HepG2 (cell line): ENCODE measurements around the gene GJA3. TPM values are rescaled to one million over a fixed set of nuclear protein-coding genes. Genes with fewer than 3 reads are reported as not detected.
A peak's percentile ranks its signal among the peaks of the same experiment; 100 is the strongest.

Experiments
- ATAC-seq: fragments of 200-7000 bp; cut with Tn5 transposase; 3 replicates; pipeline ENCODE4 v1.9.1; 2020; ENCODE audit warnings: mild to moderate bottlenecking, moderate library complexity
- BruUV-seq: library from RNA; stranded (reverse); fragments of 400-500 nt; replicated peaks from 2 replicates; lab custom pipeline; 2021; lab: Mats Ljungman, UMichigan
- CTCF ChIA-PET: fragments of 300-600 bp; formaldehyde crosslinking; extraction: SDS; loops from one replicate; lab custom pipeline; 2021; ENCODE audit warnings: low total read pairs, inconsistent platforms, low intra/inter-chr PET ratio; lab: Yijun Ruan, JAX
- POLR2A ChIA-PET: fragments of 350-600 bp; sonication (Branson Sonifier 250); formaldehyde crosslinking; loops from one replicate; lab custom pipeline; 2020; ENCODE audit warnings: antibody characterized with exemption, inconsistent platforms; lab: Yijun Ruan, JAX
- DNase-seq: peaks from one replicate; pipeline ENCODE4 v3.0.0-alpha.2; 2015; ENCODE audit warnings: low spot score
- FAIRE-seq: peaks from 3 replicates; lab custom pipeline; 2011; peaks lifted over from hg19 to GRCh38; lab: Jason Lieb, UNC
- H2AFZ ChIP-seq: one replicate; pipeline ENCODE4 v1.6.1; 2011; ENCODE audit warnings: low read length, inconsistent platforms
- H3K27ac ChIP-seq: fragments of 300-600 bp; 3 replicates; pipeline ENCODE4 v1.8.0; 2011; ENCODE audit warnings: mixed run types, mild to moderate bottlenecking, mixed read lengths, low read length, inconsistent platforms; ENCODE audit not compliant: insufficient read depth; ENCODE audit errors: extremely low read length
- H3K27me3 ChIP-seq, 2 experiments: fragments of 200-600 bp in 1 of 2; 2 replicates in 1 of 2; 3 replicates in 1 of 2; pipeline versions ENCODE4 v1.6.0 to v1.8.0; 2011; ENCODE audit warnings: low read length in 2 of 2, mild to moderate bottlenecking in 2 of 2, moderate library complexity in 2 of 2, inconsistent platforms in 1 of 2; ENCODE audit not compliant: insufficient read depth in 2 of 2, control insufficient read depth in 1 of 2
- H3K36me3 ChIP-seq, 2 experiments: fragments of 200-600 bp in 1 of 2; replicated peaks in 1 of 2; 2 replicates in 1 of 2; 3 replicates in 1 of 2; pipeline versions ENCODE4 v1.5.1 to v1.8.0; 2011; ENCODE audit warnings: low read length in 2 of 2, inconsistent platforms in 1 of 2; ENCODE audit not compliant: insufficient read depth in 2 of 2, control insufficient read depth in 1 of 2
- H3K4me1 ChIP-seq: 2 replicates; pipeline ENCODE4 v1.5.1; 2012; ENCODE audit warnings: low read length, inconsistent platforms; ENCODE audit not compliant: insufficient read depth
- H3K4me2 ChIP-seq: 2 replicates; pipeline ENCODE4 v1.6.0; 2011; ENCODE audit warnings: low read depth, low read length, inconsistent platforms
- H3K4me3 ChIP-seq, 3 experiments: fragments of 200-600 bp in 1 of 3; sonication (generic), shearing (Covaris generic) in 1 of 3; replicated peaks in 1 of 3; 2 replicates each; pipeline ENCODE4 v1.5.1; 2011 to 2016; ENCODE audit warnings: low read length in 3 of 3, inconsistent platforms in 2 of 3, low read depth in 2 of 3, mild to moderate bottlenecking in 2 of 3, control low read depth in 1 of 3, mixed read lengths in 1 of 3; ENCODE audit not compliant: insufficient read depth in 1 of 3
- H3K79me2 ChIP-seq: one replicate; pipeline ENCODE4 v1.6.1; 2011; ENCODE audit warnings: low read length, inconsistent platforms; ENCODE audit not compliant: insufficient read depth
- H3K9ac ChIP-seq: 2 replicates; pipeline ENCODE4 v1.6.0; 2011; ENCODE audit warnings: mild to moderate bottlenecking, low read depth, low read length, inconsistent platforms; ENCODE audit not compliant: insufficient read depth
- H3K9me3 ChIP-seq: 2 replicates; pipeline ENCODE4 v1.5.1; 2012; ENCODE audit warnings: mild to moderate bottlenecking, low read length
- H4K20me1 ChIP-seq: 2 replicates; pipeline ENCODE4 v1.6.0; 2011; ENCODE audit warnings: inconsistent platforms, mild to moderate bottlenecking, low read length, moderate library complexity; ENCODE audit not compliant: insufficient read depth
- ARNT2 ChIP-seq: sonication (generic); formaldehyde crosslinking; IDR thresholded peaks from 2 replicates; pipeline ENCODE4 v1.8.0; 2022; ENCODE audit warnings: mild to moderate bottlenecking, low read depth, missing genetic modification reagents, moderate library complexity
- HOXA5 ChIP-seq: sonication (generic); formaldehyde crosslinking; IDR thresholded peaks from 2 replicates; pipeline ENCODE4 v1.4.0; 2020; ENCODE audit warnings: missing genetic modification reagents
- MAFK ChIP-seq, 2 experiments: IDR thresholded peaks in 1 of 2; conservative IDR thresholded peaks in 1 of 2; 2 replicates each; pipeline ENCODE4 v1.6.1; 2011; ENCODE audit warnings: improper control_type of control experiment in 2 of 2, low read length in 2 of 2
- MLLT10 ChIP-seq: sonication (generic); formaldehyde crosslinking; IDR thresholded peaks from 2 replicates; pipeline ENCODE4 v1.4.0; 2020; ENCODE audit warnings: missing genetic modification reagents
- MYNN ChIP-seq: sonication (generic); formaldehyde crosslinking; IDR thresholded peaks from 2 replicates; pipeline ENCODE4 v1.4.0; 2020; ENCODE audit warnings: mild to moderate bottlenecking, low read depth, missing genetic modification reagents
- RAD51 ChIP-seq: fragments of 450-650 bp; IDR thresholded peaks from 2 replicates; pipeline ENCODE4 v1.6.1; 2016; ENCODE audit warnings: borderline replicate concordance
- SP1 ChIP-seq, 2 experiments: fragments of 450-650 bp in 1 of 2; sonication (generic) in 1 of 2; formaldehyde crosslinking in 1 of 2; IDR thresholded peaks; 2 replicates each; pipeline versions ENCODE4 v1.4.0 to v1.6.1; 2016 to 2020; ENCODE audit warnings: missing genetic modification reagents in 1 of 2
- USF2 ChIP-seq, 2 experiments: sonication (generic) in 1 of 2; formaldehyde crosslinking in 1 of 2; IDR thresholded peaks; 2 replicates each; pipeline versions ENCODE4 v1.5.1 to v1.6.1; 2011 to 2020; ENCODE audit warnings: borderline replicate concordance in 1 of 2, low read depth in 1 of 2, low read length in 1 of 2, mild to moderate bottlenecking in 1 of 2, missing genetic modification reagents in 1 of 2, moderate library complexity in 1 of 2
- WGBS: methylation state at CpG from one replicate; pipeline ENCODE4 v1.1.6; 2017; ENCODE audit warnings: low lambda C conversion rate; 5-methylcytosine and 5-hydroxymethylcytosine counted together
- in situ Hi-C: cut with HindIII; loops from 2 replicates; pipeline ENCODE4 v1.10.0; 2017; ENCODE audit warnings: low pct_unique_long_range_greater_than_20kb; ENCODE audit not compliant: extremely low pct_ligation_motif_present
- intact Hi-C: fragments of 100-400 bp; cut with micrococcal nuclease; formaldehyde crosslinking; loops from one replicate; pipeline ENCODE4 v1.10.0; 2022; ENCODE audit not compliant: unreplicated experiment
- polyA plus RNA-seq, 8 experiments: library from polyadenylated mRNA; depleted of rRNA in 3 of 8; stranded (reverse) in 7 of 8; unstranded in 1 of 8; fragments of >200 nt; fragmentation: Illumina TruSeq in 4 of 8; extraction: Trizol in 4 of 8; gene quantifications; 2 replicates each; pipeline versions ENCODE4 v1.2.1 to v1.2.3, GENCODE V29; 2011 to 2016; ENCODE audit warnings: low read depth in 4 of 8, missing spikeins in 1 of 8, mixed read lengths in 1 of 8; ENCODE audit not compliant: insufficient read depth in 1 of 8
- total RNA-seq, 5 experiments: library from RNA; depleted of rRNA; stranded (reverse); fragments of >200 nt; fragmentation: Illumina TruSeq; extraction: Trizol; gene quantifications; 2 replicates each; pipeline ENCODE4 v1.2.3, GENCODE V29; 2016; ENCODE audit warnings: low read depth in 1 of 5
- TF ChIP-seq, protein P1 (sequence below): sonication (generic); formaldehyde crosslinking; IDR thresholded peaks from 2 replicates; pipeline ENCODE4 v1.5.0; 2020; ENCODE audit warnings: mild to moderate bottlenecking, missing genetic modification reagents, borderline replicate concordance

GJA3 gene
- total and polyA plus RNA-seq, 2 of the 13 experiments (the other 11 are each of a cell fraction or from before 2014, with no cell fraction given) = 0.04 TPM

DNA sequence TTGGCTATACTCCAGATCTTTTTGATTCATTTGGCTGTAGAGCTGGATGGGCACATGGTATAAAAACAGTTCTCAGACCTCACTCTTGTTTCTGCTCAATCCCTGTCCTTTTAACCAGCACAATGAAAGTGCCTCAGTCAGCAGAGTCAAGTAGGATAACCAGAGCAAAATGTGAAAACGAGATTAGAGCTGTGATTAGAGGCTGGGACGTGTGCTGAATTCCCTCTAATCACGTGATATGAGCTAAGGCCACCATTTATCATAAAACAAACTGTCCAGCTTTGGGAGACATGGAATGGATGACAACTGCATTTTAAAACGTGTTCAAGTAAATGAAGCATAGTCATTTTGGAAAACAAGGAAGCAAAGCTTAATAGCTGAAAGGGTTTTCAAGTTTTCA, 54.1 kb downstream of the GJA3 start:
- TF ChIP-seq ARNT2 (CRISPR knock-in tag) (no peak), RAD51 (peak; percentile 80), USF2 (IDR thresholded peaks at IDR 0.05; ENCODE audit: low read depth, low read length) (peak; percentile 30; the same call in 1 of the 2 replicates), USF2 (CRISPR knock-in tag; IDR thresholded peaks at IDR 0.05; ENCODE audit: borderline replicate concordance) (no peak), MAFK (conservative IDR thresholded peaks at IDR 0.05 in 1 of 2, IDR thresholded peaks at IDR 0.05 in 1 of 2; ENCODE audit: low read length in 2 of 2) (peak; percentile 20 to 26; a peak in 2 of 4 replicates)
- Histone ChIP-seq H3K4me2 (no peak overlapping the region), H2AFZ (no peak overlapping the region), H3K9me3 (no peaks in the 10 kb centered on the region), H3K9ac (no peak overlapping the region), H3K36me3 (no peaks in the 10 kb centered on the region), H3K27me3 (peaks cover 0 to 3% of the 10 kb centered on the region in 2 experiments; a peak in 1 of 5 replicates), H3K4me1 (peaks cover 24% of the 10 kb centered on the region), H3K4me3 (no peak overlapping the region), H4K20me1 (no peaks in the 10 kb centered on the region), H3K27ac (no peak overlapping the region), H3K79me2 (no peaks in the 10 kb centered on the region)
- no peak for FAIRE-seq
- ChIA-PET POLR2A (no interaction called here), CTCF (no interaction called here)
- ATAC-seq = no peak
- no peak for DNase-seq
- WGBS = 3% methylated on average over 4 of the region's 4 CpGs
- in situ Hi-C loops = no loop called here
- no TSS peak for BruUV-seq
- intact Hi-C loops = no loop called here

GRCh38 chr13:20105161-20105689, 55.6 kb downstream of the GJA3 start:
- FAIRE-seq = no peak
- POLR2A ChIA-PET = no interaction called here
- TF ChIP-seq HOXA5 (CRISPR knock-in tag) (no peak), MLLT10 (CRISPR knock-in tag) (no peak), MYNN (CRISPR knock-in tag) (no peak), SP1 (IDR thresholded peaks at IDR 0.05) (no peak), SP1 (CRISPR knock-in tag; IDR thresholded peaks at IDR 0.05) (no peak)
- TF ChIP-seq, protein P1, sequence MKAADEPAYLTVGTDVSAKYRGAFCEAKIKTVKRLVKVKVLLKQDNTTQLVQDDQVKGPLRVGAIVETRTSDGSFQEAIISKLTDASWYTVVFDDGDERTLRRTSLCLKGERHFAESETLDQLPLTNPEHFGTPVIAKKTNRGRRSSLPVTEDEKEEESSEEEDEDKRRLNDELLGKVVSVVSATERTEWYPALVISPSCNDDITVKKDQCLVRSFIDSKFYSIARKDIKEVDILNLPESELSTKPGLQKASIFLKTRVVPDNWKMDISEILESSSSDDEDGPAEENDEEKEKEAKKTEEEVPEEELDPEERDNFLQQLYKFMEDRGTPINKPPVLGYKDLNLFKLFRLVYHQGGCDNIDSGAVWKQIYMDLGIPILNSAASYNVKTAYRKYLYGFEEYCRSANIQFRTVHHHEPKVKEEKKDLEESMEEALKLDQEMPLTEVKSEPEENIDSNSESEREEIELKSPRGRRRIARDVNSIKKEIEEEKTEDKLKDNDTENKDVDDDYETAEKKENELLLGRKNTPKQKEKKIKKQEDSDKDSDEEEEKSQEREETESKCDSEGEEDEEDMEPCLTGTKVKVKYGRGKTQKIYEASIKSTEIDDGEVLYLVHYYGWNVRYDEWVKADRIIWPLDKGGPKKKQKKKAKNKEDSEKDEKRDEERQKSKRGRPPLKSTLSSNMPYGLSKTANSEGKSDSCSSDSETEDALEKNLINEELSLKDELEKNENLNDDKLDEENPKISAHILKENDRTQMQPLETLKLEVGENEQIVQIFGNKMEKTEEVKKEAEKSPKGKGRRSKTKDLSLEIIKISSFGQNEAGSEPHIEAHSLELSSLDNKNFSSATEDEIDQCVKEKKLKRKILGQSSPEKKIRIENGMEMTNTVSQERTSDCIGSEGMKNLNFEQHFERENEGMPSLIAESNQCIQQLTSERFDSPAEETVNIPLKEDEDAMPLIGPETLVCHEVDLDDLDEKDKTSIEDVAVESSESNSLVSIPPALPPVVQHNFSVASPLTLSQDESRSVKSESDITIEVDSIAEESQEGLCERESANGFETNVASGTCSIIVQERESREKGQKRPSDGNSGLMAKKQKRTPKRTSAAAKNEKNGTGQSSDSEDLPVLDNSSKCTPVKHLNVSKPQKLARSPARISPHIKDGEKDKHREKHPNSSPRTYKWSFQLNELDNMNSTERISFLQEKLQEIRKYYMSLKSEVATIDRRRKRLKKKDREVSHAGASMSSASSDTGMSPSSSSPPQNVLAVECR (CRISPR knock-in tag) = no peak

More at GRCh38 chr13:20105161-20105689, 55.6 kb downstream of the GJA3 start:
- no TSS peak for BruUV-seq
- peaks cover 0 to 3% of the 10 kb centered on the region in 2 experiments; a peak in 1 of 5 replicates for H3K27me3 ChIP-seq
- H4K20me1 ChIP-seq = no peaks in the 10 kb centered on the region
- CTCF ChIA-PET = no interaction called here
- H3K79me2 ChIP-seq = no peaks in the 10 kb centered on the region
- H2AFZ ChIP-seq = no peak overlapping the region
- H3K27ac ChIP-seq = no peak overlapping the region
- in situ Hi-C loops = no loop called here
- H3K36me3 ChIP-seq = no peaks in the 10 kb centered on the region
- WGBS = 36% methylated on average over 12 of the region's 13 CpGs
- H3K9ac ChIP-seq = no peak overlapping the region
- no peak overlapping the region; a peak in 1 of 6 replicates for H3K4me3 ChIP-seq
- no peaks in the 10 kb centered on the region for H3K9me3 ChIP-seq
- H3K4me2 ChIP-seq = 0 out of 2 replicates have a peak overlapping the region, but pooled peaks have one; percentile 6
- intact Hi-C loops = no loop called here
- ATAC-seq (peak; percentile 29), DNase-seq (no peak)
- H3K4me1 ChIP-seq = peaks cover 10% of the 10 kb centered on the region
